ENCODE data around the gene RAB24.
"Not testable (repeated sequence)": the region's sequence is repeated elsewhere in the genome, so short reads cannot be mapped to it uniquely, and the experiment has no call there.

Gene RAB24

GRCh38 chr5:177303121-177303924, at the start of gene RAB24, which contains the start of gene PRELID1:
TSS of gene RAB24 (minus strand) at chr5:177303719. CDS start at chr5:177303288, 431 bp downstream.
TSS of gene PRELID1 (plus strand) at chr5:177303799. CDS start at chr5:177303986, 187 bp downstream.
- peak; percentile 89 for DNase-seq (ENCODE audit: low read depth)

GRCh38 chr5:177353093-177353492, 49.6 kb upstream of the RAB24 start:
- DNase-seq (ENCODE audit: low read depth): no peak

- DNase-seq (ENCODE audit: low read depth): peak; percentile 67
Observed at GRCh38 chr5:177351392-177352329, 48.1 kb upstream of the RAB24 start, which contains the start of gene LMAN2. TSS of gene LMAN2 (minus strand) at chr5:177351668. CDS start at chr5:177351647, 21 bp downstream.

GRCh38 chr5:177350776-177351391, 47.4 kb upstream of the RAB24 start:
- no peak for DNase-seq (ENCODE audit: low read depth)

- no peak for DNase-seq (ENCODE audit: low read depth)
Observed at GRCh38 chr5:177349762-177350161, 46.2 kb upstream of the RAB24 start.

- DNase-seq (ENCODE audit: low read depth): no peak
Observed at GRCh38 chr5:177349362-177349647, 45.8 kb upstream of the RAB24 start.

- no peak for DNase-seq (ENCODE audit: low read depth)
Observed at GRCh38 chr5:177347699-177348098, 44.2 kb upstream of the RAB24 start.

GRCh38 chr5:177346820-177347219, 43.3 kb upstream of the RAB24 start:
- no peak for DNase-seq (ENCODE audit: low read depth)

- DNase-seq (ENCODE audit: low read depth): no peak
Observed at GRCh38 chr5:177344891-177345290, 41.4 kb upstream of the RAB24 start.

GRCh38 chr5:177343777-177344176, 40.3 kb upstream of the RAB24 start:
- no peak for DNase-seq (ENCODE audit: low read depth)

- not testable (repeated sequence) for DNase-seq (ENCODE audit: low read depth)
Observed at GRCh38 chr5:177343000-177343399, 39.5 kb upstream of the RAB24 start.

GRCh38 chr5:177339107-177339638, 35.7 kb upstream of the RAB24 start:
- no peak for DNase-seq (ENCODE audit: low read depth)

GRCh38 chr5:177338251-177339106, 35.0 kb upstream of the RAB24 start:
- no peak for DNase-seq (ENCODE audit: low read depth)

- DNase-seq (ENCODE audit: low read depth): no peak
Observed at GRCh38 chr5:177336603-177337494, 33.3 kb upstream of the RAB24 start.

GRCh38 chr5:177336112-177336511, 32.6 kb upstream of the RAB24 start:
- DNase-seq (ENCODE audit: low read depth): no peak

- no peak for DNase-seq (ENCODE audit: low read depth)
Observed at GRCh38 chr5:177335701-177336065, 32.2 kb upstream of the RAB24 start.

GRCh38 chr5:177334781-177335700, 31.5 kb upstream of the RAB24 start:
- no peak for DNase-seq (ENCODE audit: low read depth)

- DNase-seq (ENCODE audit: low read depth): no peak
Observed at GRCh38 chr5:177334155-177334551, 30.6 kb upstream of the RAB24 start.
